HCT116 (cell line): ENCODE results near the gene DQX1. TPM values are rescaled to one million over a fixed set of nuclear protein-coding genes. Genes with fewer than 3 reads are reported as not detected.

ENCODE experiments used
- ATAC-seq: fragments of 200-7000 bp; cut with Tn5 transposase; 2 replicates; pipeline ENCODE4 v1.9.1; 2020; ENCODE audit warnings: mild to moderate bottlenecking, moderate library complexity
- BruUV-seq: library from RNA; stranded (reverse); fragments of 400-500 nt; replicated peaks from 2 replicates; lab custom pipeline; 2021; lab: Mats Ljungman, UMichigan
- CTCF ChIA-PET: fragments of 300-600 bp; sonication (Branson Sonifier 250); formaldehyde crosslinking; loops from one replicate; lab custom pipeline; 2021; ENCODE audit warnings: antibody characterized with exemption; lab: Charles Lee
- POLR2A ChIA-PET: fragments of 300-600, 350-600 bp; sonication (Branson Sonifier 250); formaldehyde crosslinking; loops from one replicate; lab custom pipeline; 2021; ENCODE audit warnings: antibody characterized with exemption; lab: Charles Lee
- RAD21 ChIA-PET, 2 experiments: fragments of 300-600 bp; sonication (Branson Sonifier 250); formaldehyde crosslinking; loops; one replicate each; lab custom pipeline; 2023; ENCODE audit warnings: low total read pairs in 2 of 2; ENCODE audit not compliant: uncharacterized antibody in 2 of 2, unreplicated experiment in 2 of 2, low non-redundant PET in 1 of 2; lab: Charles Lee
- DNase-seq: peaks from one replicate; pipeline ENCODE4 v3.0.0-alpha.2; 2010; ENCODE audit warnings: low read depth, low spot score
- H2AFZ ChIP-seq: fragments of 200-600 bp; shearing (Covaris generic), sonication (generic); 2 replicates; pipeline ENCODE4 v1.6.1; 2017; ENCODE audit warnings: low read depth, mixed run types, mixed read lengths, antibody characterized with exemption, low read length; ENCODE audit not compliant: poor library complexity, severe bottlenecking
- H3K27ac ChIP-seq: 2 replicates; pipeline ENCODE4 v1.5.1; 2012; ENCODE audit warnings: low read depth, low read length
- H3K27me3 ChIP-seq: fragments of 200-600 bp; sonication (generic); 2 replicates; pipeline ENCODE4 v1.6.1; 2016; ENCODE audit warnings: mixed run types, low read length, mixed read lengths; ENCODE audit not compliant: insufficient read depth
- H3K36me3 ChIP-seq, 2 experiments: fragments of 200-500 bp in 1 of 2; fragments of 200-600 bp in 1 of 2; sonication (Bioruptor generic) in 1 of 2; sonication (generic) in 1 of 2; 2 replicates each; pipeline versions ENCODE4 v1.5.1 to v1.6.1; 2014 to 2016; ENCODE audit warnings: low read length in 2 of 2, inconsistent platforms in 1 of 2, mixed read lengths in 1 of 2, mixed run types in 1 of 2; ENCODE audit not compliant: insufficient read depth in 2 of 2, control insufficient read depth in 1 of 2
- H3K4me1 ChIP-seq, 2 experiments: fragments of 200-600 bp in 1 of 2; sonication (generic) in 1 of 2; 2 replicates each; pipeline versions ENCODE4 v1.5.1 to v1.6.1; 2012 to 2017; ENCODE audit warnings: low read length in 2 of 2, inconsistent platforms in 1 of 2, mild to moderate bottlenecking in 1 of 2, mixed read lengths in 1 of 2, mixed run types in 1 of 2, moderate library complexity in 1 of 2; ENCODE audit not compliant: insufficient read depth in 2 of 2, control insufficient read depth in 1 of 2
- H3K4me2 ChIP-seq: fragments of 200-600 bp; sonication (generic); 2 replicates; pipeline ENCODE4 v1.6.1; 2017; ENCODE audit warnings: mixed run types, low read length, mixed read lengths
- H3K4me3 ChIP-seq, 2 experiments: fragments of 200-600 bp in 1 of 2; sonication (generic) in 1 of 2; replicated peaks in 1 of 2; 2 replicates each; pipeline ENCODE4 v1.5.1; 2011 to 2016; ENCODE audit warnings: low read length in 2 of 2, control low read depth in 1 of 2, low read depth in 1 of 2, mild to moderate bottlenecking in 1 of 2, mixed read lengths in 1 of 2, mixed run types in 1 of 2
- H3K79me2 ChIP-seq: fragments of 200-600 bp; sonication (generic); 2 replicates; pipeline ENCODE4 v1.6.1; 2017; ENCODE audit warnings: mild to moderate bottlenecking, mixed run types, low read length, moderate library complexity, mixed read lengths; ENCODE audit not compliant: insufficient read depth
- H3K9ac ChIP-seq: fragments of 200-600 bp; sonication (generic); 2 replicates; pipeline ENCODE4 v1.6.1; 2016; ENCODE audit warnings: low read length, mixed read lengths
- H3K9me2 ChIP-seq: fragments of 200-600 bp; sonication (generic), shearing (Covaris generic); 2 replicates; pipeline ENCODE4 v1.6.1; 2017; ENCODE audit warnings: mixed run types, mild to moderate bottlenecking, moderate library complexity; ENCODE audit not compliant: insufficient read depth
- H3K9me3 ChIP-seq, 2 experiments: fragments of 200-500 bp in 1 of 2; fragments of 200-600 bp in 1 of 2; sonication (Bioruptor generic) in 1 of 2; sonication (generic) in 1 of 2; 2 replicates each; pipeline ENCODE4 v1.6.1; 2014 to 2017; ENCODE audit warnings: low read length in 2 of 2, mixed read lengths in 2 of 2, inconsistent platforms in 1 of 2, low read depth in 1 of 2, mild to moderate bottlenecking in 1 of 2, mixed run types in 1 of 2, moderate library complexity in 1 of 2; ENCODE audit not compliant: control insufficient read depth in 1 of 2, insufficient read depth in 1 of 2
- H4K20me1 ChIP-seq: fragments of 200-600 bp; sonication (generic), shearing (Covaris generic); 2 replicates; pipeline ENCODE4 v1.6.1; 2017; ENCODE audit warnings: mixed run types, mild to moderate bottlenecking, moderate library complexity; ENCODE audit not compliant: insufficient read depth
- ATF3 ChIP-seq: IDR thresholded peaks from 2 replicates; pipeline ENCODE4 v1.6.1; 2012
- CBX3 ChIP-seq: IDR thresholded peaks from 2 replicates; pipeline ENCODE4 v1.6.1; 2012; ENCODE audit warnings: low read depth
- CEBPB ChIP-seq: IDR thresholded peaks from 2 replicates; pipeline ENCODE4 v1.6.1; 2012; ENCODE audit warnings: low read depth
- EZH2 ChIP-seq: fragments of 200-600 bp; sonication (generic); IDR thresholded peaks from 2 replicates; pipeline ENCODE4 v1.6.1; 2017; ENCODE audit warnings: antibody characterized with exemption, mixed run types
- JUND ChIP-seq: IDR thresholded peaks from 2 replicates; pipeline ENCODE4 v1.6.1; 2012
- POLR2A ChIP-seq: IDR thresholded peaks from 2 replicates; pipeline ENCODE4 v1.7.0; 2011; ENCODE audit warnings: borderline replicate concordance; ENCODE audit not compliant: insufficient read depth, insufficient read length; ENCODE audit errors: extremely low read depth
- intact Hi-C: fragments of 100-400 bp; cut with micrococcal nuclease; formaldehyde crosslinking; loops from 2 replicates; pipeline ENCODE4 v1.10.0; 2022
- total RNA-seq: library from RNA; stranded (reverse); gene quantifications from one replicate; pipeline ENCODE4 v1.2.1, GENCODE V29; 2021; ENCODE audit not compliant: unreplicated experiment
- TF ChIP-seq, protein P1 (sequence below): IDR thresholded peaks from 2 replicates; pipeline ENCODE4 v1.6.1; 2012; ENCODE audit warnings: low read depth

DQX1 gene
- total RNA-seq, 1 experiment from 2014 or later, result 0.98 TPM

GRCh38 chr2:74503506-74504475 lies 22.2 kb downstream of the DQX1 start:
- TF ChIP-seq POLR2A (no peak), CBX3 (no peak), ATF3 (no peak), EZH2 (no peak), JUND (no peak), CEBPB (no peak)
- TF ChIP-seq, protein P1, sequence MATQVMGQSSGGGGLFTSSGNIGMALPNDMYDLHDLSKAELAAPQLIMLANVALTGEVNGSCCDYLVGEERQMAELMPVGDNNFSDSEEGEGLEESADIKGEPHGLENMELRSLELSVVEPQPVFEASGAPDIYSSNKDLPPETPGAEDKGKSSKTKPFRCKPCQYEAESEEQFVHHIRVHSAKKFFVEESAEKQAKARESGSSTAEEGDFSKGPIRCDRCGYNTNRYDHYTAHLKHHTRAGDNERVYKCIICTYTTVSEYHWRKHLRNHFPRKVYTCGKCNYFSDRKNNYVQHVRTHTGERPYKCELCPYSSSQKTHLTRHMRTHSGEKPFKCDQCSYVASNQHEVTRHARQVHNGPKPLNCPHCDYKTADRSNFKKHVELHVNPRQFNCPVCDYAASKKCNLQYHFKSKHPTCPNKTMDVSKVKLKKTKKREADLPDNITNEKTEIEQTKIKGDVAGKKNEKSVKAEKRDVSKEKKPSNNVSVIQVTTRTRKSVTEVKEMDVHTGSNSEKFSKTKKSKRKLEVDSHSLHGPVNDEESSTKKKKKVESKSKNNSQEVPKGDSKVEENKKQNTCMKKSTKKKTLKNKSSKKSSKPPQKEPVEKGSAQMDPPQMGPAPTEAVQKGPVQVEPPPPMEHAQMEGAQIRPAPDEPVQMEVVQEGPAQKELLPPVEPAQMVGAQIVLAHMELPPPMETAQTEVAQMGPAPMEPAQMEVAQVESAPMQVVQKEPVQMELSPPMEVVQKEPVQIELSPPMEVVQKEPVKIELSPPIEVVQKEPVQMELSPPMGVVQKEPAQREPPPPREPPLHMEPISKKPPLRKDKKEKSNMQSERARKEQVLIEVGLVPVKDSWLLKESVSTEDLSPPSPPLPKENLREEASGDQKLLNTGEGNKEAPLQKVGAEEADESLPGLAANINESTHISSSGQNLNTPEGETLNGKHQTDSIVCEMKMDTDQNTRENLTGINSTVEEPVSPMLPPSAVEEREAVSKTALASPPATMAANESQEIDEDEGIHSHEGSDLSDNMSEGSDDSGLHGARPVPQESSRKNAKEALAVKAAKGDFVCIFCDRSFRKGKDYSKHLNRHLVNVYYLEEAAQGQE, result no peak
- no peaks in the 10 kb centered on the region for H3K27me3 ChIP-seq
- no TSS peak for BruUV-seq
- ChIA-PET POLR2A (interaction anchor here (0.9 to 1.5 kb wide), 2 partner anchors 28 to 61 kb away, joined by 3 to 4 read pairs; no protein-coding TSS in a partner anchor), RAD21 (no interaction called here), CTCF (interaction anchor here (1.7 to 1.8 kb wide), 2 partner anchors 21 to 28 kb away, joined by 4 to 9 read pairs; partner anchors contain the start of genes CCDC142 and TTC31)
- H3K27ac ChIP-seq, result peak overlapping the region; percentile 91
- no peaks in the 10 kb centered on the region for H3K9me3 ChIP-seq
- H3K36me3 ChIP-seq, result peaks cover 3 to 16% of the 10 kb centered on the region in 2 experiments; a peak in 2 of 4 replicates
- peak overlapping the region; percentile 85 for H3K9ac ChIP-seq
- DNase-seq (no peak), ATAC-seq (no peak)
- H3K4me1 ChIP-seq, result peaks cover 28 to 63% of the 10 kb centered on the region in 2 experiments
- no peaks in the 10 kb centered on the region for H3K9me2 ChIP-seq
- peak overlapping the region; percentile 95 for H3K4me2 ChIP-seq
- no peak overlapping the region for H2AFZ ChIP-seq
- intact Hi-C loops, result loop anchor here (2.0 kb wide), 1 partner anchor 21 kb away; the partner anchor contains the start of genes CCDC142 and TTC31
- H3K4me3 ChIP-seq, result peak overlapping the region; percentile 83 to 89
- H4K20me1 ChIP-seq, result no peaks in the 10 kb centered on the region
- H3K79me2 ChIP-seq, result peaks cover 22% of the 10 kb centered on the region
